ENCODE data around the gene HRH1. TPM values are rescaled to one million over a fixed set of nuclear protein-coding genes. Genes with fewer than 3 reads are reported as not detected.

HRH1 gene
- total RNA-seq, 1 experiment from 2014 or later = 9.0 TPM

- no peak for DNase-seq (ENCODE audit: low read depth)
Measured at GRCh38 chr3:11282250-11283138, 128.2 kb downstream of the HRH1 start.

GRCh38 chr3:11283139-11283475 is 128.8 kb downstream of the HRH1 start:
- DNase-seq (ENCODE audit: low read depth) = no peak

- no peak for DNase-seq (ENCODE audit: low read depth)
Measured at GRCh38 chr3:11284011-11284410, 129.7 kb downstream of the HRH1 start.

- no peak for DNase-seq (ENCODE audit: low read depth)
Measured at GRCh38 chr3:11285471-11285870, 131.2 kb downstream of the HRH1 start.

GRCh38 chr3:11287404-11287803 is 133.1 kb downstream of the HRH1 start:
- no peak for DNase-seq (ENCODE audit: low read depth)

GRCh38 chr3:11288021-11288491 is 133.8 kb downstream of the HRH1 start:
- peak; percentile 29 for DNase-seq (ENCODE audit: low read depth)

GRCh38 chr3:11288786-11289637 is 134.7 kb downstream of the HRH1 start:
- peak; percentile 81 for DNase-seq (ENCODE audit: low read depth)

GRCh38 chr3:11289864-11290263 is 135.6 kb downstream of the HRH1 start:
- no peak for DNase-seq (ENCODE audit: low read depth)

- DNase-seq (ENCODE audit: low read depth) = peak; percentile 69
Measured at GRCh38 chr3:11290743-11291680, 136.7 kb downstream of the HRH1 start.

GRCh38 chr3:11291808-11292207 is 137.5 kb downstream of the HRH1 start:
- DNase-seq (ENCODE audit: low read depth) = no peak

- no peak for DNase-seq (ENCODE audit: low read depth)
Measured at GRCh38 chr3:11297126-11297525, 142.8 kb downstream of the HRH1 start.

- DNase-seq (ENCODE audit: low read depth) = no peak
Measured at GRCh38 chr3:11300970-11301369, 146.7 kb downstream of the HRH1 start.

- DNase-seq (ENCODE audit: low read depth) = no peak
Measured at GRCh38 chr3:11302444-11302843, 148.2 kb downstream of the HRH1 start.

GRCh38 chr3:11304175-11304574 is 149.9 kb downstream of the HRH1 start:
- DNase-seq (ENCODE audit: low read depth) = no peak

GRCh38 chr3:11305509-11305908 is 151.2 kb downstream of the HRH1 start:
- DNase-seq (ENCODE audit: low read depth) = no peak

- peak; percentile 33 for DNase-seq (ENCODE audit: low read depth)
Measured at GRCh38 chr3:11306817-11307589, 152.7 kb downstream of the HRH1 start.

GRCh38 chr3:11307830-11308432 is 153.6 kb downstream of the HRH1 start:
- no peak for DNase-seq (ENCODE audit: low read depth)

GRCh38 chr3:11310258-11310657 is 156.0 kb downstream of the HRH1 start:
- DNase-seq (ENCODE audit: low read depth) = no peak

- DNase-seq (ENCODE audit: low read depth) = no peak
Measured at GRCh38 chr3:11312166-11312565, 157.9 kb downstream of the HRH1 start.

Measured in Daoy (cell line).